Prostate gland (tissue), 2 donors: ENCODE data around the gene ETDA. TPM values are rescaled to one million over a fixed set of nuclear protein-coding genes. Genes with fewer than 3 reads are reported as not detected.

Experiments
- DNase-seq: peaks from one replicate; pipeline ENCODE4 v3.0.0-alpha.2; 2019; ENCODE audit warnings: low spot score
- H3K27ac ChIP-seq, 2 donors: fragments of 200-600 bp; sonication (generic); 2 replicates each; pipeline ENCODE4 v1.5.1; 2017 to 2019
- H3K27me3 ChIP-seq: fragments of 200-600 bp; sonication (generic); replicated peaks from 2 replicates; pipeline ENCODE4 v1.5.1; 2019; ENCODE audit not compliant: insufficient read depth
- H3K36me3 ChIP-seq, 2 donors: fragments of 200-600 bp; sonication (generic); 1 replicate in 1 of 2; 2 replicates in 1 of 2; pipeline versions ENCODE4 v1.5.1 to v1.8.1; 2017 to 2019
- H3K4me1 ChIP-seq: fragments of 200-600 bp; sonication (generic); replicated peaks from 2 replicates; pipeline ENCODE4 v1.5.1; 2019
- H3K4me3 ChIP-seq, 2 donors: fragments of 200-600 bp; sonication (generic); 2 replicates each; pipeline ENCODE4 v1.5.1; 2017 to 2019
- H3K9me3 ChIP-seq: fragments of 200-600 bp; sonication (generic); 2 replicates; pipeline ENCODE4 v1.5.1; 2017
- POLR2A ChIP-seq: fragments of 450-650 bp; IDR thresholded peaks from one replicate; pipeline ENCODE4 v1.6.1; 2016; ENCODE audit warnings: antibody characterized with exemption, mild to moderate bottlenecking
- POLR2AphosphoS5 ChIP-seq: sonication (generic); formaldehyde crosslinking; IDR thresholded peaks from one replicate; pipeline ENCODE4 v1.6.1; 2017; ENCODE audit warnings: antibody characterized with exemption
- whole genome bisulfite sequencing: methylation state at CpG from one replicate; pipeline ENCODE4 v1.1.5; 2018; 5-methylcytosine and 5-hydroxymethylcytosine counted together
- intact Hi-C: fragments of 100-400 bp; cut with DNase I; formaldehyde crosslinking; loops from one replicate; pipeline ENCODE4 v1.14.2; 2022
- total RNA-seq, 2 donors: library from RNA; depleted of rRNA; stranded (reverse); fragments of >200 nt; gene quantifications; one replicate each; pipeline ENCODE4 v1.1.0, GENCODE V29; 2016
- TF ChIP-seq, protein P1 (sequence below), 4 experiments: fragments of 200-600 bp in 2 of 4; fragments of 450-650 bp in 2 of 4; sonication (generic) in 2 of 4; IDR thresholded peaks; 1 replicate in 3 of 4; 2 replicates in 1 of 4; pipeline ENCODE4 v1.5.1; 2016 to 2019; ENCODE audit warnings: antibody characterized with exemption in 4 of 4, mild to moderate bottlenecking in 2 of 4, moderate library complexity in 2 of 4

ETDA gene
- total RNA-seq, 2 donors from 2014 or later: not detected

DNA sequence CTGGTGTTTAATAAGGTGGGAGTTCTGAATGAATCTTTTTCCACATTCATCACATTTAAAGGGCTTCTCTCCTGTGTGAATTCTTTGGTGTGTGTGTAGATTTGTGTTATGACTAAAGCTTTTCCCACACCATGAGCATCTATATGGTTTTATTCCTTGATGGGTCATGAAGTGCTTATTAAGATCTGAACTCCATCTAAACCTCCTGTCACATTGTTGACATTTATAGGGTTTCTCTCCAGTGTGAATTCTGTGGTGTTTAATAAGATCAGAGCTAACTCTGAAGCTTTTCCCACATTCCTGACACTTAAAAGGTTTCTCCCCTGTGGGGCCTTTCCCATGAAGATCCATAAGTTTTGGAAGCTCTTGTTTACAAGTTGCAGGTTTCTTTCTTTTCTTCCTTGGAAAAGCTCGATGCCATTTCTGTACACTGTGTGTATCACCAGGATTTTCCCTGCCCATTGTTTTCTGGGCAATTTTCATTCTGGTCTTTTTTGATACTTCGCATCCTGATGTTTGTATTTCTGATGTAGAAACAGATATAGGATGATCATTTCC lies 35.5 kb downstream of the ETDA start:
- intact Hi-C loops: no loop called here
- no peaks in the 10 kb centered on the region for H3K4me1 ChIP-seq
- TF ChIP-seq POLR2A: no peak
- TF ChIP-seq, protein P1, sequence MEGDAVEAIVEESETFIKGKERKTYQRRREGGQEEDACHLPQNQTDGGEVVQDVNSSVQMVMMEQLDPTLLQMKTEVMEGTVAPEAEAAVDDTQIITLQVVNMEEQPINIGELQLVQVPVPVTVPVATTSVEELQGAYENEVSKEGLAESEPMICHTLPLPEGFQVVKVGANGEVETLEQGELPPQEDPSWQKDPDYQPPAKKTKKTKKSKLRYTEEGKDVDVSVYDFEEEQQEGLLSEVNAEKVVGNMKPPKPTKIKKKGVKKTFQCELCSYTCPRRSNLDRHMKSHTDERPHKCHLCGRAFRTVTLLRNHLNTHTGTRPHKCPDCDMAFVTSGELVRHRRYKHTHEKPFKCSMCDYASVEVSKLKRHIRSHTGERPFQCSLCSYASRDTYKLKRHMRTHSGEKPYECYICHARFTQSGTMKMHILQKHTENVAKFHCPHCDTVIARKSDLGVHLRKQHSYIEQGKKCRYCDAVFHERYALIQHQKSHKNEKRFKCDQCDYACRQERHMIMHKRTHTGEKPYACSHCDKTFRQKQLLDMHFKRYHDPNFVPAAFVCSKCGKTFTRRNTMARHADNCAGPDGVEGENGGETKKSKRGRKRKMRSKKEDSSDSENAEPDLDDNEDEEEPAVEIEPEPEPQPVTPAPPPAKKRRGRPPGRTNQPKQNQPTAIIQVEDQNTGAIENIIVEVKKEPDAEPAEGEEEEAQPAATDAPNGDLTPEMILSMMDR (IDR thresholded peaks at IDR 0.05): no peak
- no peak for TF ChIP-seq POLR2AphosphoS5
- no peak overlapping the region for H3K4me3 ChIP-seq
- H3K9me3 ChIP-seq: no peaks in the 10 kb centered on the region
- no peak overlapping the region for H3K27ac ChIP-seq
- H3K36me3 ChIP-seq: no peaks in the 10 kb centered on the region
- no peak for DNase-seq
- H3K27me3 ChIP-seq: no peaks in the 10 kb centered on the region
- WGBS: 100% methylated on average over 2 of the region's 2 CpGs

DNA sequence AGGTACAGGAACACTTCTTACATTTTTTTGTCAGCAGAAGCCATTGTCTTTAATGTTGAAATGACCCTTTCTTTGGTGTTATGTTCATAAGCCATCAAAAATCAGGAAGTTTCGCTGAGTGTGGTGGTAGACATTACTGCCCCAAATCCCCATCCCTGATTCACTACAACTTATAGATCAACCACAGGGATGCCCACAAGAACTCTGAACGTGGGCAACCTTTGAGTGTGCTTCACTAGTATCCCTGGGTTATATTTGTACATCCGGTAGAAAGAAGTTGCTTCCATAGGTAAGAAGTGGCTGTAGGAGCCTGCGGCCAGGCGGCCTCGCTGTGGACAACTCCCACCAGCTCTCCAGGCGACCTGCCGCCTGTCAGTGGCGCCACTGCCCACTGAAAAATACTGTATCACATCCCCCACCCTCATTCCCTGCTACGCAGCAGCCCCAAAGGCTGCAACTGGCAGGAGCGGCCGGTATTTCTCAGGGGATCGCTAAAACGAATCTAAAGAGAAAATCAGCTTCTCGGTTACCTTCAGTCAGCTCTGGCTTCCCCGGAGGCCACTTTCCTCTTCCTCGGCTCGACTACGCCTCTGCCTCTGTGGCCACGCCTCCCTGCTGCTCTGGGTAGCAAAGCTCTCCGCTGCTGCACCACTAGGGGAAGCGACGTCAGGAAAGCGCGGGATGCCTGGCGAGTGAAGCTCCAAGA lies 43.5 kb downstream of the ETDA start:
- intact Hi-C loops: no loop called here
- no peak overlapping the region for H3K4me3 ChIP-seq
- no peaks in the 10 kb centered on the region for H3K27me3 ChIP-seq
- no peaks in the 10 kb centered on the region for H3K9me3 ChIP-seq
- no peak overlapping the region for H3K27ac ChIP-seq
- no peaks in the 10 kb centered on the region for H3K36me3 ChIP-seq
- 30% methylated on average over 18 of the region's 26 CpGs for WGBS
- TF ChIP-seq, protein P1 (IDR thresholded peaks at IDR 0.05): no peak
- TF ChIP-seq POLR2AphosphoS5: no peak
- TF ChIP-seq POLR2A: no peak
- H3K4me1 ChIP-seq: no peaks in the 10 kb centered on the region
- DNase-seq: no peak

DNA sequence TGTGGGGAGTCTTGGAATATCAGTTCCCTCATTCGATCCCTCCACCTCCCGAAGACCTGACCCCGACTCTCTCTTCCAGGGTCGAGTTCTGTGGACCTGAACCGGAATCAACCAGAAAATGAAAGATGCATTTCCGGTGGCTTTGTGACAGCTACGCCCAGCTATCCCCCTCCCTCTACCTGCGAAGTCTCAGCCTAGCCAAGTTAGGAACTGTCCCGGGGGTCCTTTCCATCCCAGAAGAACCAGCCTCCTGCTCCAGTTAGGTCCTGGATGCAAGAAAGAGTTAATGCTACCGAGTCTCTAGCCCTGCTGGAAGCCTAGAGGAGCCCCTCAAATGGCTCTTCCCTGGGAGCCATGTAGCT lies 44.1 kb downstream of the ETDA start:
- 15% methylated on average over 10 of the region's 10 CpGs for WGBS
- H3K4me3 ChIP-seq: no peak overlapping the region
- intact Hi-C loops: no loop called here
- no peaks in the 10 kb centered on the region for H3K4me1 ChIP-seq
- no peak for DNase-seq
- no peaks in the 10 kb centered on the region for H3K9me3 ChIP-seq
- H3K36me3 ChIP-seq: no peaks in the 10 kb centered on the region
- H3K27me3 ChIP-seq: no peaks in the 10 kb centered on the region
- no peak overlapping the region for H3K27ac ChIP-seq
- TF ChIP-seq POLR2AphosphoS5 (no peak), POLR2A (no peak)
- TF ChIP-seq, protein P1 (IDR thresholded peaks at IDR 0.05): no peak

DNA sequence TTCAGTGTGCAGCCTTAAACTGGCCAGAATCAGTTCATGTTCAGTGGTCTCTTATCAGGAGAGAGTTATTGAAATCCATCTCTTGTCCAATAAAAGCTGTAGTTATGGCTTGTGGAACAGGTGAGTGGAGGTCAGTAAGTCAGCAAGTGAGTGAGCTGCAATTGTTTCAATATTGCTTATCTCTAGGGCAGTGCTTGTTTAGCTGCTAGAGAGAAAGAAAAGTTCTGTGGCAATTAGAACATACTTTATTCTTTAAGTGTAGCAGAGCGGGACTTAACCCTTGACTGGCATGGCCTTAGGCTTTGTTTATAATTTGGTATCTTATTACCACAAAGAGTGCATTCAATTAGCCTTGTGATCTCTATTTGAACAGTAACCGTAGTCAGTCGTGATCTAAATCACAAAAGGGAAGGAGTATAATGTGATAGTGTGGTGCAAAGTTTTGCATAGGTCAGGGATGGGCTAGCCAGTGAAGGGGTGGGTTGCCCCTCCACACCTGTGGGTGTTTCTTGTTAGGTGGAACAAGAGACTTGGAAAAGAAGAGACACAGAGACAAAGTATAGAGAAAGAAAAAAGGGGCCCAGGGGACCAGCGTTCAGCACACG lies 50.5 kb downstream of the ETDA start:
- TF ChIP-seq POLR2A (no peak), POLR2AphosphoS5 (no peak)
- TF ChIP-seq, protein P1 (IDR thresholded peaks at IDR 0.05): no peak
- intact Hi-C loops: no loop called here
- Histone ChIP-seq H3K9me3 (no peaks in the 10 kb centered on the region), H3K27ac (no peak overlapping the region), H3K4me3 (no peak overlapping the region), H3K4me1 (no peaks in the 10 kb centered on the region), H3K27me3 (no peaks in the 10 kb centered on the region), H3K36me3 (no peaks in the 10 kb centered on the region)
- no peak for DNase-seq
- 34% methylated on average over 5 of the region's 5 CpGs for WGBS

Other genes starting within 250 kb of the ETDA start
- gene RTL8B, start 229.5 kb upstream of the ETDA start, total RNA-seq: 10 to 100 TPM; 14.1 to 19.8 TPM
- gene RTL8C, start 219.7 kb upstream of the ETDA start, total RNA-seq: 100 to 1,000 TPM in 1 of 2 donors, 10 to 100 TPM in 1; 92.4 to 147 TPM
- 10 to 100 TPM; 44.9 to 55.3 TPM for gene RTL8A, start 199.9 kb upstream of the ETDA start, total RNA-seq
- 10 to 100 TPM in 1 of 2 donors, 1 to 10 TPM in 1; 3.6 to 18.5 TPM for gene SMIM10L2B, start 153.3 kb upstream of the ETDA start, total RNA-seq
- gene ETDB, start 131.5 kb upstream of the ETDA start, total RNA-seq: not detected
- 1 to 10 TPM in 1 of 2 donors, not detected in 1; 2.5 TPM for gene CT55, start 80.7 kb upstream of the ETDA start, total RNA-seq
- gene ETDC, start 57.4 kb downstream of the ETDA start, total RNA-seq: not detected
- gene ZNF75D, start 92.0 kb downstream of the ETDA start, total RNA-seq: 10 to 100 TPM; 11.2 TPM
- 1 to 10 TPM; 4.2 to 8.4 TPM for gene ZNF449, start 92.7 kb downstream of the ETDA start, total RNA-seq
- 10 to 100 TPM in 1 of 2 donors, 1 to 10 TPM in 1; 5.0 to 14.8 TPM for gene SMIM10L2A, start 169.9 kb downstream of the ETDA start, total RNA-seq